Stomach (tissue), 9 donors: ENCODE measurements around the gene KIAA0232. TPM values are rescaled to one million over a fixed set of nuclear protein-coding genes. Genes with fewer than 3 reads are reported as not detected.

Experiments used
- DNase-seq, 2 donors: peaks; one replicate each; pipeline versions ENCODE4 v3.0.0 to v3.0.0-alpha.2; 2013 to 2019
- H3K27ac ChIP-seq, 5 donors: fragments of 200-600 bp in 4 of 5; sonication (generic) in 4 of 5; one replicate each; pipeline ENCODE4 v1.5.1; 2013 to 2019; ENCODE audit warnings: mild to moderate bottlenecking in 1 of 5, moderate library complexity in 1 of 5
- H3K27me3 ChIP-seq, 3 donors: fragments of 200-600 bp; sonication (generic); one replicate each; pipeline ENCODE4 v1.5.1; 2017 to 2019; ENCODE audit warnings: mixed run types in 1 of 3
- H3K36me3 ChIP-seq, 4 donors: fragments of 200-600 bp; sonication (generic); 1 replicate in 3 of 4; 2 replicates in 1 of 4; pipeline ENCODE4 v1.5.1; 2016 to 2019
- H3K4me1 ChIP-seq, 4 donors: fragments of 200-600 bp; sonication (generic); one replicate each; pipeline ENCODE4 v1.5.1; 2016 to 2019
- H3K4me3 ChIP-seq, 4 donors: fragments of 200-600 bp; sonication (generic) in 3 of 4; one replicate each; pipeline ENCODE4 v1.5.1; 2016 to 2019; ENCODE audit warnings: mild to moderate bottlenecking in 1 of 4
- H3K9me3 ChIP-seq, 4 donors: fragments of 200-600 bp; sonication (generic); one replicate each; pipeline ENCODE4 v1.5.1; 2016 to 2019
- CTCF ChIP-seq, 7 experiments: fragments of 450-650 bp in 4 of 7; fragments of 200-600 bp in 3 of 7; sonication (generic) in 3 of 7; IDR thresholded peaks; one replicate each; pipeline ENCODE4 v1.5.1; 2016 to 2019; ENCODE audit warnings: antibody characterized with exemption in 7 of 7, control low read depth in 2 of 7, mild to moderate bottlenecking in 1 of 7
- EP300 ChIP-seq: sonication (generic); formaldehyde crosslinking; IDR thresholded peaks from one replicate; pipeline ENCODE4 v1.6.1; 2017; ENCODE audit warnings: antibody characterized with exemption
- POLR2A ChIP-seq, 4 donors: fragments of 450-650 bp; IDR thresholded peaks; one replicate each; pipeline ENCODE4 v1.6.1; 2016; ENCODE audit warnings: antibody characterized with exemption in 4 of 4, control low read depth in 2 of 4, mild to moderate bottlenecking in 1 of 4, moderate library complexity in 1 of 4
- POLR2AphosphoS5 ChIP-seq, 3 donors: sonication (generic); formaldehyde crosslinking; IDR thresholded peaks; one replicate each; pipeline ENCODE4 v1.6.1; 2016; ENCODE audit warnings: antibody characterized with exemption in 3 of 3
- WGBS, 5 donors: extraction: QIAGEN DNeasy Blood & Tissue Kit in 3 of 5; methylation state at CpG; one replicate each; pipeline versions ENCODE4 v1.1.5 to v1.1.7; 2013 to 2018; 5-methylcytosine and 5-hydroxymethylcytosine counted together
- intact Hi-C: fragments of 100-400 bp; cut with DNase I; formaldehyde crosslinking; loops from one replicate; pipeline ENCODE4 v1.15.1; 2023; ENCODE audit warnings: low total_unique reads
- polyA plus RNA-seq, 3 donors: library from polyadenylated mRNA; stranded (reverse); fragments of 200-250 nt; gene quantifications; one replicate each; pipeline ENCODE4 v1.2.3, GENCODE V29; 2013
- total RNA-seq, 5 donors: library from RNA; depleted of rRNA; stranded (reverse); fragments of >200 nt; gene quantifications; one replicate each; pipeline versions ENCODE4 v1.1.0 to v1.2.3, GENCODE V29; 2014 to 2016
- donor health status: healthy with polysubstance abuse.
- donor health status: Bipolar disorder and iron deficiency.
- donor health status: healthy.

KIAA0232 gene
- total and polyA plus RNA-seq, 8 donors = 5.1 to 48.1 (median 9.9) TPM

GRCh38 chr4:6813725-6814124 lies 31.2 kb downstream of the KIAA0232 start:
- H3K4me3 ChIP-seq = no peak overlapping the region
- DNase-seq = no peak
- no peak overlapping the region for H3K27ac ChIP-seq
- H3K4me1 ChIP-seq = peaks cover 0 to 39% (median 19%) of the 10 kb centered on the region in 4 donors
- TF ChIP-seq POLR2A (IDR thresholded peaks at IDR 0.05) (no peak), EP300 (no peak), CTCF (IDR thresholded peaks at IDR 0.05) (no peak), POLR2AphosphoS5 (IDR thresholded peaks at IDR 0.05) (no peak)
- H3K9me3 ChIP-seq = no peaks in the 10 kb centered on the region
- no peaks in the 10 kb centered on the region for H3K27me3 ChIP-seq
- H3K36me3 ChIP-seq = no peaks in the 10 kb centered on the region
- intact Hi-C loops = no loop called here
- WGBS, 5 donors = 76 to 95% (median 92%) methylated on average over 3 of the region's 3 CpGs

GRCh38 chr4:6815029-6815836 lies 32.7 kb downstream of the KIAA0232 start:
- TF ChIP-seq POLR2A (IDR thresholded peaks at IDR 0.05) (no peak), EP300 (no peak), POLR2AphosphoS5 (IDR thresholded peaks at IDR 0.05) (no peak), CTCF (IDR thresholded peaks at IDR 0.05) (no peak)
- DNase-seq = no peak
- WGBS, 5 donors = 79 to 85% (median 84%) methylated on average over 9 of the region's 9 CpGs
- Histone ChIP-seq H3K4me1 (peaks cover 0 to 34% (median 16%) of the 10 kb centered on the region in 4 donors), H3K9me3 (peaks cover 0 to 4% (median 0%) of the 10 kb centered on the region in 4 donors), H3K4me3 (no peak overlapping the region), H3K36me3 (no peaks in the 10 kb centered on the region), H3K27ac (no peak overlapping the region), H3K27me3 (no peaks in the 10 kb centered on the region)
- intact Hi-C loops = no loop called here

- Histone ChIP-seq H3K4me3 (no peak overlapping the region), H3K9me3 (peaks cover 0 to 24% (median 10%) of the 10 kb centered on the region in 4 donors), H3K36me3 (peaks cover 3 to 8% (median 3%) of the 10 kb centered on the region in 4 donors), H3K27me3 (no peaks in the 10 kb centered on the region), H3K4me1 (peaks cover 0 to 16% (median under 1%) of the 10 kb centered on the region in 4 donors), H3K27ac (no peak overlapping the region)
- TF ChIP-seq POLR2A (IDR thresholded peaks at IDR 0.05) = no peak
- TF ChIP-seq EP300 = no peak
- TF ChIP-seq CTCF (IDR thresholded peaks at IDR 0.05) = no peak
- TF ChIP-seq POLR2AphosphoS5 (IDR thresholded peaks at IDR 0.05) = no peak
- DNase-seq = no peak
- WGBS, 5 donors = 81 to 94% (median 88%) methylated on average over 1 of the region's 1 CpG
- intact Hi-C loops = no loop called here
Observed at GRCh38 chr4:6819295-6819694, 36.8 kb downstream of the KIAA0232 start.

- TF ChIP-seq EP300 (no peak), CTCF (IDR thresholded peaks at IDR 0.05) (no peak), POLR2AphosphoS5 (IDR thresholded peaks at IDR 0.05) (no peak), POLR2A (IDR thresholded peaks at IDR 0.05) (no peak)
- peaks cover 15 to 22% (median 17%) of the 10 kb centered on the region in 4 donors for H3K36me3 ChIP-seq
- no peak overlapping the region for H3K27ac ChIP-seq
- peaks cover 0 to 24% (median 10%) of the 10 kb centered on the region in 4 donors for H3K9me3 ChIP-seq
- 94 to 100% (median 100%) methylated on average over 1 of the region's 1 CpG for WGBS, 5 donors
- H3K4me3 ChIP-seq = no peak overlapping the region
- intact Hi-C loops = no loop called here
- no peaks in the 10 kb centered on the region for H3K27me3 ChIP-seq
- H3K4me1 ChIP-seq = peaks cover 0 to 15% (median 7%) of the 10 kb centered on the region in 4 donors
- no peak for DNase-seq
Observed at GRCh38 chr4:6820695-6821094, 38.2 kb downstream of the KIAA0232 start.
